AG04450 (cell line): ENCODE results near the gene DNAJC27. TPM values are rescaled to one million over a fixed set of nuclear protein-coding genes. Genes with fewer than 3 reads are reported as not detected.

Source experiments
- CTCF ChIA-PET: fragments of 300-600, 350-600 bp; formaldehyde crosslinking; extraction: SDS; loops from one replicate; lab custom pipeline; 2022; ENCODE audit warnings: antibody characterized with exemption, inconsistent platforms; lab: Charles Lee
- POLR2A ChIA-PET: fragments of 350-600 bp; formaldehyde crosslinking; extraction: SDS; loops from one replicate; lab custom pipeline; 2021; ENCODE audit warnings: antibody characterized with exemption, inconsistent platforms; lab: Yijun Ruan, JAX
- DNase-seq: peaks from one replicate; pipeline ENCODE4 v3.0.0-alpha.2; 2011; ENCODE audit warnings: low read depth, low spot score
- H3K27ac ChIP-seq: one replicate; pipeline ENCODE4 v1.5.1; 2012; ENCODE audit warnings: low read depth, low read length, control low read depth
- H3K27me3 ChIP-seq: one replicate; pipeline ENCODE4 v1.6.0; 2012; ENCODE audit warnings: low read length; ENCODE audit not compliant: control insufficient read depth, insufficient read depth
- H3K4me3 ChIP-seq: 2 replicates; pipeline ENCODE4 v1.5.1; 2011; ENCODE audit warnings: mild to moderate bottlenecking, low read depth, low read length, control low read depth
- H3K9me3 ChIP-seq: 2 replicates; pipeline ENCODE4 v1.5.1; 2012; ENCODE audit warnings: low read length; ENCODE audit not compliant: control insufficient read depth, insufficient read depth
- polyA plus RNA-seq: library from polyadenylated mRNA; depleted of rRNA; stranded (reverse); fragments of >200 nt; gene quantifications from 2 replicates; pipeline ENCODE4 v1.2.3, GENCODE V29; 2011
- TF ChIP-seq, protein P1 (sequence below): IDR thresholded peaks from 2 replicates; pipeline ENCODE4 v1.5.1; 2011; ENCODE audit warnings: low read depth, low read length, control low read depth, inconsistent platforms

The DNAJC27 gene
- polyA plus RNA-seq, 1 experiment: 4.1 TPM

DNA sequence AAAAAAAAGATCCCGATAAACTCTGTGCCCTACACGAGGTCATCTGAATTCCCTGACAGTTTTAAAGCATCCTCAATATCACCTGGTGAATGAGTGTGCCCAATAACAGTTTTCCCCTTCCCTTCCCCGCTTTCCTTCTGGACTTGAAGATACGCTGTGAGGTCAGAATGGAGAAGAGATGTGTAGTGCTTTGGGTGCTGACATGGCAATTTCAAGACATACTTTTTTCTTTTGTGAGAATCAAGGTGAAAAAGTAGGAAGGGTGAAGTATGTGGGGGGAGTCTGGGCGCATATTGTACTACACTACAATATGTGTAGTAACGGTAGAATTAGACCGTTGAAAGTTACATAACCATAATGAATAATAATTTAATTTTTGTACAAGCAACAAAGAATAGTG, 21.7 kb downstream of the DNAJC27 start:
- Histone ChIP-seq H3K9me3 (no peaks in the 10 kb centered on the region), H3K4me3 (no peak overlapping the region), H3K27me3 (no peaks in the 10 kb centered on the region), H3K27ac (no peak overlapping the region)
- no peak for DNase-seq
- ChIA-PET CTCF (no interaction called here), POLR2A (interaction anchor here (0.7 kb wide), 1 partner anchor 21 kb away, joined by 4 read pairs; no protein-coding TSS in a partner anchor)
- TF ChIP-seq, protein P1, sequence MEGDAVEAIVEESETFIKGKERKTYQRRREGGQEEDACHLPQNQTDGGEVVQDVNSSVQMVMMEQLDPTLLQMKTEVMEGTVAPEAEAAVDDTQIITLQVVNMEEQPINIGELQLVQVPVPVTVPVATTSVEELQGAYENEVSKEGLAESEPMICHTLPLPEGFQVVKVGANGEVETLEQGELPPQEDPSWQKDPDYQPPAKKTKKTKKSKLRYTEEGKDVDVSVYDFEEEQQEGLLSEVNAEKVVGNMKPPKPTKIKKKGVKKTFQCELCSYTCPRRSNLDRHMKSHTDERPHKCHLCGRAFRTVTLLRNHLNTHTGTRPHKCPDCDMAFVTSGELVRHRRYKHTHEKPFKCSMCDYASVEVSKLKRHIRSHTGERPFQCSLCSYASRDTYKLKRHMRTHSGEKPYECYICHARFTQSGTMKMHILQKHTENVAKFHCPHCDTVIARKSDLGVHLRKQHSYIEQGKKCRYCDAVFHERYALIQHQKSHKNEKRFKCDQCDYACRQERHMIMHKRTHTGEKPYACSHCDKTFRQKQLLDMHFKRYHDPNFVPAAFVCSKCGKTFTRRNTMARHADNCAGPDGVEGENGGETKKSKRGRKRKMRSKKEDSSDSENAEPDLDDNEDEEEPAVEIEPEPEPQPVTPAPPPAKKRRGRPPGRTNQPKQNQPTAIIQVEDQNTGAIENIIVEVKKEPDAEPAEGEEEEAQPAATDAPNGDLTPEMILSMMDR: no peak

DNA sequence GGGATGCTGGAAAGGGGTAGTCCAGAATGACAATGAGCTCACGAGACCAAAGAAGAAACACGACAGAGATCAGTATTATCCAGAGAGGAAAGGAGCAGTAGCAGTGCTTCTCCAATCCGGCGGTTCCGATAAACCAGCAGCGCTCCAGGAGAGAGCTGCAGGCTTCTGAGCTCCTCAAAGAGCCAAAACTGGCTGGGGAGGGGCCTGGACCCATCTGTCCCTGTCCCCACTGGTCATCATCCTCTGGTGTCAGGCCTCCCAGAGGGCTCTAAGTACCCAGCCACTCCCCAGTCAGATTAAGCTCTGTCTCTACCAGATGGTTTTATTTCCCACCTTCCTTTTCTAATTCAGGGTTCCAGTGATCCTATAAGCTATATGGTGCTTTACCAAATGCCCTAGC, 23.2 kb downstream of the DNAJC27 start:
- POLR2A ChIA-PET: no interaction called here
- no peak for DNase-seq
- CTCF ChIA-PET: interaction anchor here (0.6 kb wide), 1 partner anchor 181 kb away, joined by 3 read pairs; no protein-coding TSS in a partner anchor
- H3K4me3 ChIP-seq: no peak overlapping the region
- no peaks in the 10 kb centered on the region for H3K9me3 ChIP-seq
- TF ChIP-seq, protein P1: no peak
- H3K27ac ChIP-seq: no peak overlapping the region
- no peaks in the 10 kb centered on the region for H3K27me3 ChIP-seq

DNA sequence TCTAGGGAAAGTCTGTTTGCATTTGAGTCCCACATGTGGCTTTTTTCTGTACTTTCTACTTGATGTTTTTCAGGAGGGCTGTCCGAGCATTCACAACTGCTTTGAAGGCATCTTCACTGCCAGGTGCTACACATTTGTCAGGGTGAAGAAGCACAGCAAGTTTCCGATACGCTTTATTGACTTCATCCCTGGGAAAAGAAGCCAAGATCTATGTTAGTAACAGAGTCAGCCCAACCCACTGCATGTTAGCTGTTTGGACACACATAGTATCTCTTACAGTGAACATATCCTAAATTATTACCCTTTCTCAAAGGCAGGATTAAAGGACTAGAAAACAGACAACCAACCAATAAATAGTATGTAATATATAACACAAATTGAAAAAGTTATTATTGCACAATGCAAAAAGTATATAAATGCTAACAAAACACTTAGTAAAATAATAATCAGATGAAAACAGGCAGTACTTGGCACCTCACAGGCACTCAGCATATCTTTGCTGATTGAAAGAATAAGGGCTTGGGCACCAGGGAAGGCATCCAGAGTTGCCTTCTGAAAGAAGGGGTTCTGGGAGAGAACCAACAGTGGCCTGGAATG, 24.1 kb downstream of the DNAJC27 start:
- no peak for DNase-seq
- Histone ChIP-seq H3K4me3 (no peak overlapping the region), H3K27me3 (no peaks in the 10 kb centered on the region), H3K27ac (no peak overlapping the region), H3K9me3 (no peaks in the 10 kb centered on the region)
- ChIA-PET CTCF (interaction anchor here (0.6 kb wide), 1 partner anchor 182 kb away, joined by 3 read pairs; no protein-coding TSS in a partner anchor), POLR2A (no interaction called here)
- TF ChIP-seq, protein P1: no peak

DNA sequence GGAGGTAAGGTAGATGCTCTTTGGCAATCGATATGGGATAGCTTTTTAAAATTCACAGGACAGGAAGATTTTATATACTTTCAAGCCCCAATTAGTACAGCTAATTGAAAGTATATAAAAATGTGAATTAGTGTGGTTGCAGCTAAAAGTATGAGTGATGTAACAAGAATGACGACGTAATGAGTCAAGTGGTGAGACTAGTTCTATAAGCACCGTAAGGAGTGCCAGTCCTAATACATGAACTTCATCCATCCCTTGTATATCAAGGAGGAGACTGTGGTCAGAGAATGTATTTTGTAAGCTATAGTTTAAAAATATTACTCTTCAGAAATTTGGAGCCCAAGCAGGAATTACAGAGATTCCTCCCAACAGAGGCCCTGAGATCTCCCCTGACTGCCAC, 25.8 kb downstream of the DNAJC27 start:
- ChIA-PET CTCF (interaction anchor here (0.8 to 1.3 kb wide), 2 partner anchors 60 to 251 kb away, joined by 3 read pairs; no protein-coding TSS in a partner anchor), POLR2A (no interaction called here)
- Histone ChIP-seq H3K9me3 (no peaks in the 10 kb centered on the region), H3K27me3 (no peaks in the 10 kb centered on the region), H3K4me3 (no peak overlapping the region), H3K27ac (no peak overlapping the region)
- TF ChIP-seq, protein P1: no peak
- DNase-seq: no peak

DNA sequence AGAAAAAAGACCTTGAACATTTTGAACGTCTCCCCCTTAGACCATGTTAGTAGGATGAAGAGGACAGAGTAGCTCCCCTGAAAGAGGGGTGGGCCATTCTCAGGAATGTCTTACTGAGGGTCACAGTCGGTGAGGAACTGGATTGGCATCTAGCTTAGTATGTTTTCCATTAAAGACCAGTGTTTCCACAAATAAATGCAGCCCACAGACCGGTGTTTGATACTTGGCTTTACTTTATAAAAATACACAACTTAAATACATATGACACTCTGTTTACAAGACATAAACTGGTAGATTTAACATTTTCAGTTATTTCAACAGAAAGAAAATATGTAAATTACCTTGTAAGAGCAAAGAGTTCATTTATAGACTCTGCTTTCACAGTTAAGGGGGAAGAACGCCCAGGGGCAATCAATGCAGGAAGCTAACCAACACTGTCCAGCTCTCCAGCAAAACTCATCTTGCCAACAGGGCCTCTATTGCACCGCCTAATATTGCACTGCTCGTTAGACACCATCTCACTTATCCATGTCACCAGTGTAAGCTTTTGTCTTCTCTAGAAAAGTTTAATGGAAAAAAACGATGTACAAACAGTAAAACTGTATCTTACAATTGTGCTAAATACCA, 28.2 kb downstream of the DNAJC27 start:
- no peaks in the 10 kb centered on the region for H3K27me3 ChIP-seq
- TF ChIP-seq, protein P1: no peak
- CTCF ChIA-PET: interaction anchor here (3.1 kb wide), 1 partner anchor 32 kb away, joined by 10 read pairs; no protein-coding TSS in a partner anchor
- no peaks in the 10 kb centered on the region for H3K9me3 ChIP-seq
- no peak overlapping the region for H3K4me3 ChIP-seq
- H3K27ac ChIP-seq: no peak overlapping the region
- no peak for DNase-seq
- POLR2A ChIA-PET: interaction anchor here (0.6 kb wide), 1 partner anchor 181 kb away, joined by 4 read pairs; no protein-coding TSS in a partner anchor
